ENCODE data around the gene PTPRN2.

DNA sequence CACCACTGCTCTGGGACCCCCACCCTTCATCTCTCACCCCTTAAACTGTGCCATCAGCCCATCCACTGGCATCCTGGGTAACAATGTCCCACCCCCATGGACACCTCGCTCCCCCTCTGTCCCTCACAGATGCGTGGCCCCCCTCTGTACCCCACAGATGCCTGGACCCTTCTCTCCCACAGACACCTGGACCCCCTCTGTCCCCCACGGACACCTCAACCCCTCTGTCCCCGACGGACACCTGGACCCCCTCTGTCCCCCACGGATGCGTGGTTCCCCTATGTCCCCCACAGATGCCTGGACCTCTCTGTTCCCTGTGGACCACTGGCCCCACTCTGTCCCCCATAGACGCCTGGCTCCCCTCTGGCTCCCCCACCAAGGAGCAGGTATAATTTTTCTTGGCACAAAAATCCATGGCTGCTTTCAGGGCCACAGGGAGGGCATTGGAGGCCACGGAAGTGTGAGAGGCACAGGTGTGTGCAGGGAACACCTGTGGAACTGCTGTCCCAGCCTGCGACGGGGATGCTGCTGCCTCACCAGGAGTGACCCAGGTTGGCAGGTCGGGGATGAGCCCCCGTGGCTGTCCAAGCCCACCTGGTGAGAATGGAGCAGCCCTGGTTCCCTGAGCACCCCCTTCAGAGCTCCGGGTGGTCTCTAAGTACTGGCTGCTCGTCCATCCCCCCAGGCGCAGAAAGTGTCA lies 193.5 kb downstream of the PTPRN2 start:
- TF ChIP-seq, protein P1, sequence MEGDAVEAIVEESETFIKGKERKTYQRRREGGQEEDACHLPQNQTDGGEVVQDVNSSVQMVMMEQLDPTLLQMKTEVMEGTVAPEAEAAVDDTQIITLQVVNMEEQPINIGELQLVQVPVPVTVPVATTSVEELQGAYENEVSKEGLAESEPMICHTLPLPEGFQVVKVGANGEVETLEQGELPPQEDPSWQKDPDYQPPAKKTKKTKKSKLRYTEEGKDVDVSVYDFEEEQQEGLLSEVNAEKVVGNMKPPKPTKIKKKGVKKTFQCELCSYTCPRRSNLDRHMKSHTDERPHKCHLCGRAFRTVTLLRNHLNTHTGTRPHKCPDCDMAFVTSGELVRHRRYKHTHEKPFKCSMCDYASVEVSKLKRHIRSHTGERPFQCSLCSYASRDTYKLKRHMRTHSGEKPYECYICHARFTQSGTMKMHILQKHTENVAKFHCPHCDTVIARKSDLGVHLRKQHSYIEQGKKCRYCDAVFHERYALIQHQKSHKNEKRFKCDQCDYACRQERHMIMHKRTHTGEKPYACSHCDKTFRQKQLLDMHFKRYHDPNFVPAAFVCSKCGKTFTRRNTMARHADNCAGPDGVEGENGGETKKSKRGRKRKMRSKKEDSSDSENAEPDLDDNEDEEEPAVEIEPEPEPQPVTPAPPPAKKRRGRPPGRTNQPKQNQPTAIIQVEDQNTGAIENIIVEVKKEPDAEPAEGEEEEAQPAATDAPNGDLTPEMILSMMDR (IDR thresholded peaks at IDR 0.05) = no peak
- TF ChIP-seq POLR2A (IDR thresholded peaks at IDR 0.05) = no peak
